Right lung (tissue), 5 donors: Measurements from ENCODE around the gene ZNHIT3. TPM values are rescaled to one million over a fixed set of nuclear protein-coding genes. Genes with fewer than 3 reads are reported as not detected.

Source experiments
- DNase-seq, 2 donors: peaks; one replicate each; pipeline ENCODE4 v3.0.0-alpha.2; 2013
- polyA plus RNA-seq, 5 donors: library from polyadenylated mRNA; unstranded; fragments of 120-200 nt; gene quantifications; one replicate each; pipeline versions ENCODE4 v1.2.1 to v1.2.3, GENCODE V29; 2013; ENCODE audit warnings: inconsistent platforms in 1 of 5, low replicate concordance in 1 of 5; ENCODE audit not compliant: insufficient read length in 5 of 5, insufficient read depth in 1 of 5

Gene ZNHIT3
- polyA plus RNA-seq, 5 donors: 54.3 to 70.1 (median 63.7) TPM

- no peak for DNase-seq
Observed at GRCh38 chr17:36509272-36509985, 22.9 kb downstream of the ZNHIT3 start.

DNA sequence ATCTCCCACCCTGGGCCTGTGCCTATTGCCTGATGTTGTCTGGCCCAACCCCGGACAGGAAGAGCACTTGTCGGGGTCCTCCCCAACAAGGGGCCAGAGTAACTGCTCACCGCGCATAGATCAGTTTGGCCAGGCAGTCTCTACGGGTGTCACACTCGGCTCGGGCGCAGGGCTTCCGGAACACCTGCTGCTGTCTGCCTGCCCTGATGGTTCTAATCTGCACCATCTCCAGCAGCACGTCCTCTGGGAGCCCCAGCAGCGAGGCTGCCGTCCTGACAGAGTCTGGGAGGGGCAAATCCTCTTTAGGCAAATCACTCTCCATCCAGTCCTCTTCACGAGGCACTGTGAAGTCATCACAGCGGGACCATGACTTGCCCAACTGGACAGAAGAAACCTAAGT is 24.2 kb downstream of the ZNHIT3 start:
- DNase-seq: no peak

DNA sequence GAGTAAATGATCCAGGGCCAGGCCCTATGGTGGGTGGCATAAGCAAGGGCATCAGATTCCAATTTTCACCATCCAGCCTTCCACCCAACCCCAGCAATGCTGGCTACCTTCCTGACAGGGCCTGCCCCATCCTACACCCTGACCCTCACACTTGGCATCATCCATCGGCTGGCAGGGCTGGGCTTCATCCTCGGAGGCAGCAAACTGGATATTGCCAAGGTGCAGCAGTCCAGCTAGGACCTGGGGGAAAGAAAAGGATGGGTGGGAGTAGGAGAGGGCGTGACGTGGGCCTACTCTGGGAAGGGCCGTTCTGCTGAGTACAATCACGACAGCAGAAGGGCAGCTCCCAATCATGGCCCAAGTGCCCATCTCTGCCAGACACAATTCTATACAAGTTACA is 24.7 kb downstream of the ZNHIT3 start:
- no peak for DNase-seq

- DNase-seq: no peak
Observed at GRCh38 chr17:36512641-36513040, 26.2 kb downstream of the ZNHIT3 start.

DNA sequence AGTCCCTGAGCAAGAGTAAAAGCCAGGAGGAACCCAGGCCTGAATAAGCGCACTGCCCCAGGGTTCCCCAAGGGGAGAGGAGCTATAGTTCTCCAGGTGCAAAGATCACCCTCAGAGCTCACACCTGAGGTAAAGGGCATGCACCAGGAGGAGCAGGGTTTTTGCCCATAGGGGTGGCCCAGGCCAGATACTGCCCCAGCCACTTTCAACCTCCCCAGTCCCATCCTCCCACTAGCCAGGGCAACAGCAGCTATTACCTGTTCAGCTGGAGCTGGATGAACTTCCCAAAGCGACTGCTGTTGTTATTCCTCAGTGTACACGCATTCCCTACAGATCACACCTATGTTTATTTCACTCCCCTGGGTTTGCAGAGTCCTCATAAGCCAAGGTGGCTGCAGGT is 28.4 kb downstream of the ZNHIT3 start:
- DNase-seq: no peak

DNA sequence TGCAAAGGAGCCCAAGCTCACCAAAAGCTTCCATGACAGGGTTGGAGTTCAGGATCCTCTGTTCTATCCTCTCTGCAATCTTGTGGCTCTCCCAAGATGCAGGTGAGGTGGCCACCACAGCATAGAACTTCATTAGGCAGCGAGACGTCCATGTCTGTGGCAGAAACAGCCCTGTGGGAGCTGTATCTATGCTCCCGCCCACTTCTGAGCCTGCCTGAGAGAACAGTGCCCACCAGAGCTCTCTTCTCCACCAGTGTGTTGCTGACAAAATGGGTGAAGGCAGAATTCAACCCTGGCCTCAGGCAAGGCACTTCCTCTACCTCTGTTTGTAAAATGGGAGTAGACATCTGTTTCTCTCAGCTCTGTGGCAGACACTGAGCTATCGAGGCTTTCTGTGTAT is 29.4 kb downstream of the ZNHIT3 start:
- no peak for DNase-seq

- no peak for DNase-seq
Observed at GRCh38 chr17:36523113-36523512, 36.6 kb downstream of the ZNHIT3 start.

GRCh38 chr17:36524428-36524876 is 38.0 kb downstream of the ZNHIT3 start:
- no peak for DNase-seq

DNA sequence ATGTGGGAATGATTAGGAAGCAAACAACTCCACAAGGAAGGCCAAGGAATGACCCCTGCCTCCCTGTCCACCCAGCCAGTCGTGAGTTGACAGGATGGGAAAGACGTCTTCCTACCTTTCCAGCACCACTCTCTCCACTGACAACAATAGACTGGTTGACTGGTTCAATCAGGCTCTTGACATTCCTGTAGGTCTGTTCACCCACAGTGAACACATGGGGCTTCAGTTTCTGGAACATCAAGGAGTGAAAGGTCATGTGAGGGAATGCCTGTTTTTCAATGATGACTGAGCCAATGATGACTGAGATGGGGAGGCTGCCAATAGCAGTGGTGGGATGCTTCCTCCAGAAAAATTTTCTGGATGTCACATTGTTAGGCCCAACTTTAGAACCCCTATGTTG is 38.6 kb downstream of the ZNHIT3 start:
- DNase-seq: no peak

GRCh38 chr17:36525888-36526287 is 39.4 kb downstream of the ZNHIT3 start:
- no peak for DNase-seq

GRCh38 chr17:36527621-36528250 is 41.3 kb downstream of the ZNHIT3 start:
- no peak for DNase-seq

GRCh38 chr17:36529121-36529520 is 42.6 kb downstream of the ZNHIT3 start:
- DNase-seq: no peak

DNA sequence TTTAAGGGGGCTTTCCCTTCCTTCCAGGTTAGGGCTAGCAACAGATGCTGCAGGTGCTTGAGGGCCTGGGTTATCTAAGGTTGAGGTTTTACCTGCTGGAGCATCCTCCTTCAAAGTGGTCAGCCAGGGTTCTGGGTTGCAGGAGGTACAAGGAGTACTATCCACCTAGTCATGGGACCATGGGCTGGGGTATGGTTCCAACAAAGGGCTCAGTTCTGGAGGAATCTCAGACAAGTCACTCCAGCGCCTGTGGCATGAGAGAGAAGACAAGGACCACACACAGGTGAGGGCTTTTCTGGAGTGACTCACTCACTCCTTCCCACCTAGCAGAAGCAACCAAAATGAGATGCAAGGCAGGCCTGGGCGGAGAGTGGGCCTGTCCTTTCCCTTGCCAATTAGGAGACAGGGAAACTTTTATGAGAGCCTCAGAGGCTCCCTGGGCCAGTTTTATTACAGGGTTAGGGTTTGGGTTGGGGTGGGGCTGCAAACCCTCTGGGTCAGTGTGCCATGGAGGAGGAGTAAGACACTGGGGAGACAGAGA is 46.0 kb downstream of the ZNHIT3 start:
- no peak for DNase-seq

- DNase-seq: peak; percentile 35 to 36
Observed at GRCh38 chr17:36533935-36534839, 47.7 kb downstream of the ZNHIT3 start.

GRCh38 chr17:36534840-36535668 is 48.6 kb downstream of the ZNHIT3 start, which contains the start of the genes MYO19 and PIGW:
MYO19 (minus strand) TSS chr17:36534868; CDS start chr17:36532538, 2,330 bp downstream.
PIGW (plus strand) TSS chr17:36534987; CDS start chr17:36537102, 2,115 bp downstream.
- DNase-seq: peak; percentile 86

GRCh38 chr17:36535669-36536081 is 49.2 kb downstream of the ZNHIT3 start:
- no peak for DNase-seq

DNA sequence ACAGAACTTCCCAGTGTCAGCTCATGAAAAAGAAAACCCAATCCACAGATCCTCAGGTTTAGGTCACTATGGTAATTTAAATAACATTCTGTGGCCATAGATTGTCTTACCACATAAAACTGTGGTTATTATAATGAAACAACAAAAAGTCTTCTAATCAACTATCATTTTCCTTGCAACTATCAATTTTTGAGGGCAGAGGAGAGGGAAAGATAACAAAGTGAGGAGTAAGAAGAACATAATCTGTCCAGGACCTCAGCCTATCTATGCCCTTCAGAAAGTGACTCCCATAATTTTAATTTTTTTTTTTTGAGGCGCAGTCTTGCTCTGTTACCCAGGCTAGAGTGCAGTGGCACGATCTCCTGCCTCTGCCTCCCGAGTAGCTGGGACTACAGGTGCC is 54.2 kb downstream of the ZNHIT3 start:
- DNase-seq: no peak

DNA sequence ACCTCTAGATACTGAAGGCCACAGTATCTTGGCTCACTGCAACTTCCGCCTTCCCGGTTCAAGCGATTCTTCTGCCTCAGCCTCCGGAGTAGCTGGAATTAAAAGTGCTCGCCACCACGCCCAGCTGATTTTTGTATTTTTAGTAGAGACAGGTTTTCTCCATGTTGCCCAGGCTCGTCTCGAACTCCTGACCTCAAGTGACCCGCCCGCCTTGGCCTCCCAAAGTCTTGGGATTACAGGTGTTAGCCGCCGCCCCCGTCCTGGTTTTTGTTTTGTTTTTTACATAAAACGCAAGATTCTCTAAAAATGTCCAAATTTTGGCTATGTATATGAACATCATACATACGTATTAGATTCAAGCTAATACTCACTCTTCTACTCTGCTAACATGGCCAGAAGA is 56.3 kb downstream of the ZNHIT3 start:
- no peak for DNase-seq

- DNase-seq: no peak
Observed at GRCh38 chr17:36544044-36544306, 57.5 kb downstream of the ZNHIT3 start.

GRCh38 chr17:36544307-36545076 is 58.0 kb downstream of the ZNHIT3 start, which contains the start of gene GGNBP2:
GGNBP2 (plus strand) TSS chr17:36544919; CDS start chr17:36545725, 806 bp downstream.
- DNase-seq: peak; percentile 91 to 93
